Uterus (tissue), 2 donors: ENCODE data around the gene SERINC2.
"Not testable (repeated sequence)": the region's sequence is repeated elsewhere in the genome, so short reads cannot be mapped to it uniquely, and the experiment has no call there.

Experiments used
- CTCF ChIP-seq, 4 experiments: fragments of 200-600 bp in 2 of 4; fragments of 450-650 bp in 2 of 4; sonication (generic) in 2 of 4; IDR thresholded peaks; one replicate each; pipeline ENCODE4 v1.5.1; 2016 to 2019; ENCODE audit warnings: antibody characterized with exemption in 4 of 4, mild to moderate bottlenecking in 2 of 4, moderate library complexity in 1 of 4
- POLR2A ChIP-seq, 2 donors: fragments of 450-650 bp; IDR thresholded peaks; one replicate each; pipeline ENCODE4 v1.6.1; 2016; ENCODE audit warnings: antibody characterized with exemption in 2 of 2, mild to moderate bottlenecking in 1 of 2, moderate library complexity in 1 of 2

DNA sequence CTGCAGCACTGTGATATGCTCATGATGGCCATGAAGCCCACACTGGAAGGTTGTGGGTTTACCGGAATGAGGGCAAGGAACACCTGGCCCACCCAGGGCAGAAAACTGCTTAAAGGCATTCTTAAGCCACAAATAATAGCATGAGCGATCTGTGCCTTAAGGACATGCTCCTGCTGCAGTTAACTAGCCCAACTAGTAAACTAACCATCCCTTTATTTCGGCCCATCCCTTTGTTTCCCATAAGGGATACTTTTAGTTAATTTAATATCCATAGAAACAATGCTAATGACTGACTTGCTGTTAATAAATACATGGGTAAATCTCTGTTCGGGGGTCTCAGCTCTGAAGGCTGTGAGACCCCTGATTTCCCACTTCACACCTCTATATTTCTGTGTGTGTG is 67.4 kb downstream of the SERINC2 start:
- not testable (repeated sequence) for TF ChIP-seq CTCF, POLR2A (IDR thresholded peaks at IDR 0.05)
